ENCODE results near the gene LRP1B.

LRP1B gene

GRCh38 chr2:141653184-141653583 lies 477.6 kb downstream of the LRP1B start:
- H3K4me3 ChIP-seq, result no peak overlapping the region
- no peak overlapping the region for H3K27ac ChIP-seq
- no peak for TF ChIP-seq CTCF (IDR thresholded peaks at IDR 0.05)
- no peak for DNase-seq (ENCODE audit: low spot score)

GRCh38 chr2:141652308-141652707 lies 478.5 kb downstream of the LRP1B start:
- H3K27ac ChIP-seq, result no peak overlapping the region
- H3K4me3 ChIP-seq, result no peak overlapping the region
- TF ChIP-seq CTCF (IDR thresholded peaks at IDR 0.05), result no peak
- no peak for DNase-seq (ENCODE audit: low spot score)

GRCh38 chr2:141647353-141647752 lies 483.5 kb downstream of the LRP1B start:
- Histone ChIP-seq H3K27ac (no peak overlapping the region), H3K4me3 (no peak overlapping the region)
- DNase-seq (ENCODE audit: low spot score), result no peak
- no peak for TF ChIP-seq CTCF (IDR thresholded peaks at IDR 0.05)

GRCh38 chr2:141641462-141641861 lies 489.4 kb downstream of the LRP1B start:
- TF ChIP-seq CTCF (IDR thresholded peaks at IDR 0.05), result no peak
- Histone ChIP-seq H3K4me3 (no peak overlapping the region), H3K27ac (no peak overlapping the region)
- no peak for DNase-seq (ENCODE audit: low spot score)

GRCh38 chr2:141639809-141640208 lies 491.0 kb downstream of the LRP1B start:
- no peak for DNase-seq (ENCODE audit: low spot score)
- TF ChIP-seq CTCF (IDR thresholded peaks at IDR 0.05), result no peak
- H3K4me3 ChIP-seq, result no peak overlapping the region
- H3K27ac ChIP-seq, result no peak overlapping the region

- no peak for TF ChIP-seq CTCF (IDR thresholded peaks at IDR 0.05)
- no peak for DNase-seq (ENCODE audit: low spot score)
- no peak overlapping the region for H3K27ac ChIP-seq
- H3K4me3 ChIP-seq, result no peak overlapping the region
Measured at GRCh38 chr2:141633132-141633531, 497.7 kb downstream of the LRP1B start.

GRCh38 chr2:141630407-141630930 lies 500.3 kb downstream of the LRP1B start:
- DNase-seq (ENCODE audit: low spot score), result no peak
- Histone ChIP-seq H3K27ac (no peak overlapping the region), H3K4me3 (no peak overlapping the region)
- no peak for TF ChIP-seq CTCF (IDR thresholded peaks at IDR 0.05)

Measured in coronary artery (tissue), 2 donors.